IMR-90 (cell line): ENCODE results near the gene PCSK5. TPM values are rescaled to one million over a fixed set of nuclear protein-coding genes. Genes with fewer than 3 reads are reported as not detected.

ENCODE experiments used
- ATAC-seq: fragments of 200-7000 bp; cut with Tn5 transposase; 2 replicates; pipeline ENCODE4 v1.9.1; 2020; ENCODE audit warnings: low read depth, mild to moderate bottlenecking, moderate library complexity
- BruUV-seq: library from RNA; stranded (reverse); fragments of 400-500 nt; replicated peaks from 2 replicates; lab custom pipeline; 2021; lab: Mats Ljungman, UMichigan
- CTCF ChIA-PET: fragments of 300-600 bp; formaldehyde crosslinking; extraction: SDS; loops from one replicate; lab custom pipeline; 2021; ENCODE audit warnings: antibody characterized with exemption; lab: Yijun Ruan, JAX
- POLR2A ChIA-PET: fragments of 300-600 bp; sonication (Branson Sonifier 250); formaldehyde crosslinking; loops from one replicate; lab custom pipeline; 2022; ENCODE audit warnings: antibody characterized with exemption; ENCODE audit not compliant: unreplicated experiment; lab: Charles Lee
- DNase-seq: peaks from one replicate; pipeline ENCODE4 v3.0.0; 2013
- H2AFZ ChIP-seq: replicated peaks from 2 replicates; pipeline ENCODE3; 2013; ENCODE audit warnings: low read length, mild to moderate bottlenecking; ENCODE audit not compliant: poor library complexity
- H2AK5ac ChIP-seq: 2 replicates; pipeline ENCODE4 v1.6.1; 2013; ENCODE audit warnings: low read depth, low read length, inconsistent platforms
- H2AK9ac ChIP-seq: replicated peaks from 2 replicates; pipeline ENCODE3; 2013; ENCODE audit warnings: mild to moderate bottlenecking, low read depth, low read length, moderate library complexity; ENCODE audit not compliant: poor library complexity
- H2BK120ac ChIP-seq: 2 replicates; pipeline ENCODE4 v1.6.1; 2013; ENCODE audit warnings: low read depth, low read length, inconsistent platforms
- H2BK15ac ChIP-seq: 3 replicates; pipeline ENCODE4 v1.6.1; 2013; ENCODE audit warnings: low read depth, low read length, inconsistent platforms
- H2BK20ac ChIP-seq: 2 replicates; pipeline ENCODE4 v1.6.1; 2013; ENCODE audit warnings: low read depth, mild to moderate bottlenecking, inconsistent platforms, low read length, moderate library complexity
- H2BK5ac ChIP-seq: 2 replicates; pipeline ENCODE4 v1.6.1; 2013; ENCODE audit warnings: mild to moderate bottlenecking, low read depth, low read length, inconsistent platforms; ENCODE audit not compliant: poor library complexity, severe bottlenecking
- H3K14ac ChIP-seq: replicated peaks from 2 replicates; pipeline ENCODE4 v1.6.1; 2013; ENCODE audit warnings: low read depth, low read length, inconsistent platforms
- H3K18ac ChIP-seq: 2 replicates; pipeline ENCODE4 v1.6.1; 2013; ENCODE audit warnings: low read depth, low read length, control low read depth
- H3K23ac ChIP-seq: 2 replicates; pipeline ENCODE4 v1.6.1; 2013; ENCODE audit warnings: low read depth, low read length, inconsistent platforms
- H3K27ac ChIP-seq: 2 replicates; pipeline ENCODE4 v1.5.1; 2013; ENCODE audit warnings: mild to moderate bottlenecking, control low read depth, low read length; ENCODE audit not compliant: insufficient read depth
- H3K27me3 ChIP-seq: 2 replicates; pipeline ENCODE4 v1.6.1; 2013; ENCODE audit warnings: low read length; ENCODE audit not compliant: control insufficient read depth, insufficient read depth
- H3K36me3 ChIP-seq: 2 replicates; pipeline ENCODE4 v1.6.1; 2013; ENCODE audit warnings: low read length, mixed read lengths; ENCODE audit not compliant: control insufficient read depth, insufficient read depth
- H3K4ac ChIP-seq: 2 replicates; pipeline ENCODE4 v1.6.1; 2013; ENCODE audit warnings: low read depth, low read length, inconsistent platforms
- H3K4me1 ChIP-seq: 2 replicates; pipeline ENCODE4 v1.6.1; 2013; ENCODE audit warnings: low read length, mixed read lengths; ENCODE audit not compliant: control insufficient read depth, insufficient read depth
- H3K4me2 ChIP-seq: 2 replicates; pipeline ENCODE4 v1.6.1; 2013; ENCODE audit warnings: low read depth, mild to moderate bottlenecking, control low read depth, low read length, moderate library complexity
- H3K4me3 ChIP-seq: 2 replicates; pipeline ENCODE4 v1.5.1; 2013; ENCODE audit warnings: low read depth, mild to moderate bottlenecking, control low read depth, low read length, moderate library complexity; ENCODE audit not compliant: insufficient read depth
- H3K56ac ChIP-seq: 2 replicates; pipeline ENCODE4 v1.6.1; 2013; ENCODE audit warnings: low read length, inconsistent platforms; ENCODE audit not compliant: insufficient read depth; ENCODE audit errors: extremely low read depth
- H3K79me1 ChIP-seq, 2 experiments: 2 replicates each; pipeline ENCODE4 v1.6.1; 2013; ENCODE audit warnings: low read length in 2 of 2, inconsistent platforms in 1 of 2, low read depth in 1 of 2
- H3K9ac ChIP-seq: 2 replicates; pipeline ENCODE4 v1.6.1; 2013; ENCODE audit warnings: low read depth, low read length, control low read depth
- H3K9me1 ChIP-seq: 2 replicates; pipeline ENCODE4 v1.6.1; 2013; ENCODE audit warnings: low read length, inconsistent platforms; ENCODE audit not compliant: insufficient read depth
- H3K9me3 ChIP-seq: 2 replicates; pipeline ENCODE4 v1.6.1; 2013; ENCODE audit warnings: low read length; ENCODE audit not compliant: control insufficient read depth, insufficient read depth
- H4K20me1 ChIP-seq: 2 replicates; pipeline ENCODE4 v1.6.1; 2013; ENCODE audit warnings: low read length, inconsistent platforms; ENCODE audit not compliant: insufficient read depth
- H4K5ac ChIP-seq: 2 replicates; pipeline ENCODE4 v1.6.1; 2013; ENCODE audit warnings: mild to moderate bottlenecking, low read depth, low read length, control low read depth
- H4K8ac ChIP-seq, 2 experiments: 2 replicates each; pipeline ENCODE4 v1.6.1; 2013; ENCODE audit warnings: low read depth in 2 of 2, low read length in 2 of 2, control low read depth in 1 of 2, inconsistent platforms in 1 of 2
- H4K91ac ChIP-seq: 2 replicates; pipeline ENCODE4 v1.6.1; 2013; ENCODE audit warnings: low read depth, low read length, inconsistent platforms; ENCODE audit not compliant: insufficient read depth
- BHLHE40 ChIP-seq: fragments of 150-350 bp; IDR thresholded peaks from 2 replicates; pipeline ENCODE4 v1.6.1; 2016; ENCODE audit warnings: mild to moderate bottlenecking, low read depth, low read length
- CEBPB ChIP-seq: IDR thresholded peaks from 2 replicates; pipeline ENCODE4 v1.6.1; 2012; ENCODE audit warnings: low read depth, low read length, improper control_type of control experiment
- CHD1 ChIP-seq: IDR thresholded peaks from 2 replicates; pipeline ENCODE4 v1.6.1; 2012; ENCODE audit warnings: low read depth, low read length, improper control_type of control experiment
- CTCF ChIP-seq: conservative IDR thresholded peaks from 2 replicates; pipeline ENCODE4 v1.5.1; 2012; ENCODE audit warnings: mild to moderate bottlenecking, low read depth, low read length, improper control_type of control experiment
- ELK1 ChIP-seq: fragments of 150-350 bp; IDR thresholded peaks from 2 replicates; pipeline ENCODE4 v1.6.1; 2016; ENCODE audit warnings: low read depth, mild to moderate bottlenecking, low read length, moderate library complexity, borderline replicate concordance
- FOS ChIP-seq: fragments of 150-350 bp; IDR thresholded peaks from 2 replicates; pipeline ENCODE4 v1.6.1; 2016; ENCODE audit warnings: low read depth, low read length
- MAFK ChIP-seq: IDR thresholded peaks from 2 replicates; pipeline ENCODE4 v1.6.1; 2012; ENCODE audit warnings: low read depth, low read length, improper control_type of control experiment
- MAZ ChIP-seq: IDR thresholded peaks from 2 replicates; pipeline ENCODE4 v1.6.1; 2012; ENCODE audit warnings: low read depth, mild to moderate bottlenecking, low read length, improper control_type of control experiment, moderate library complexity, borderline replicate concordance
- MXI1 ChIP-seq: IDR thresholded peaks from 2 replicates; pipeline ENCODE4 v1.6.1; 2012; ENCODE audit warnings: low read depth, mild to moderate bottlenecking, low read length, moderate library complexity, borderline replicate concordance
- NFE2L2 ChIP-seq: fragments of 150-350 bp; IDR thresholded peaks from 2 replicates; pipeline ENCODE4 v1.6.1; 2016; ENCODE audit warnings: low read depth, mild to moderate bottlenecking, low read length
- POLR2A ChIP-seq: IDR thresholded peaks from 2 replicates; pipeline ENCODE4 v1.6.1; 2012; ENCODE audit warnings: mild to moderate bottlenecking, low read depth, low read length
- RAD21 ChIP-seq: IDR thresholded peaks from 2 replicates; pipeline ENCODE4 v1.6.1; 2012; ENCODE audit warnings: low read length, improper control_type of control experiment
- RCOR1 ChIP-seq: IDR thresholded peaks from 2 replicates; pipeline ENCODE4 v1.6.1; 2012; ENCODE audit warnings: mild to moderate bottlenecking, low read length, improper control_type of control experiment; ENCODE audit not compliant: insufficient replicate concordance
- RFX5 ChIP-seq: IDR thresholded peaks from 2 replicates; pipeline ENCODE4 v1.8.0; 2012; ENCODE audit warnings: low read depth, mild to moderate bottlenecking, low read length, moderate library complexity
- SMC3 ChIP-seq: fragments of 150-350 bp; IDR thresholded peaks from 2 replicates; pipeline ENCODE4 v1.6.1; 2016; ENCODE audit warnings: low read depth, mild to moderate bottlenecking, antibody characterized with exemption, low read length, moderate library complexity
- USF2 ChIP-seq: fragments of 150-350 bp; IDR thresholded peaks from 2 replicates; pipeline ENCODE4 v1.6.1; 2017; ENCODE audit warnings: mild to moderate bottlenecking, antibody characterized with exemption, low read length, low read depth
- WGBS, 2 experiments: methylation state at CpG; one replicate each; pipeline versions ENCODE4 v1.1.5 to v1.1.7; 2013; ENCODE audit warnings: missing lambda C conversion rate in 2 of 2; ENCODE audit not compliant: insufficient read length in 1 of 2; ENCODE audit errors: extremely low coverage in 2 of 2; 5-methylcytosine and 5-hydroxymethylcytosine counted together
- dilution Hi-C: fragments of 300-500 bp; cut with HindIII; formaldehyde crosslinking; loops from one replicate; pipeline ENCODE4 v1.14.3; 2018; ENCODE audit warnings: low sequenced_read_pairs; ENCODE audit not compliant: unreplicated experiment
- in situ Hi-C: fragments of 300-500 bp; cut with MboI; formaldehyde crosslinking; loops from 3 replicates; pipeline ENCODE4 v1.14.3; 2019; ENCODE audit warnings: low sequenced_read_pairs, inconsistent platforms, mixed read lengths
- intact Hi-C: fragments of 100-400 bp; cut with micrococcal nuclease; formaldehyde crosslinking; loops from 2 replicates; pipeline ENCODE4 v1.10.0; 2022
- polyA plus RNA-seq, 3 experiments: library from polyadenylated mRNA; depleted of rRNA; stranded (reverse); fragments of >200 nt; gene quantifications; 2 replicates each; pipeline ENCODE4 v1.2.3, GENCODE V29; 2012; ENCODE audit warnings: low replicate concordance in 1 of 3
- total RNA-seq: library from RNA; depleted of rRNA; stranded (reverse); fragments of >200 nt; gene quantifications from 2 replicates; pipeline ENCODE4 v1.2.3, GENCODE V29; 2012

Gene PCSK5
- total and polyA plus RNA-seq, 2 of the 4 experiments (the other 2 are of a cell fraction) = 1.5 to 3.0 TPM

GRCh38 chr9:75965231-75965630 is 74.8 kb downstream of the PCSK5 start:
- Histone ChIP-seq H3K9ac (no peak overlapping the region), H2BK20ac (no peak overlapping the region), H2AK5ac (no peak overlapping the region), H3K4me2 (no peak overlapping the region), H3K4me3 (no peak overlapping the region), H4K91ac (no peak overlapping the region), H3K56ac (no peak overlapping the region), H3K9me3 (no peaks in the 10 kb centered on the region), H2AFZ (no peak overlapping the region), H3K27ac (no peak overlapping the region), H2BK5ac (no peak overlapping the region), H2AK9ac (no peak overlapping the region), H4K8ac (no peak overlapping the region), H3K9me1 (peaks cover 2% of the 10 kb centered on the region; the same call in 1 of the 2 replicates), H3K27me3 (no peaks in the 10 kb centered on the region), H4K5ac (no peak overlapping the region), H2BK120ac (no peak overlapping the region), H2BK15ac (no peak overlapping the region), H4K20me1 (no peaks in the 10 kb centered on the region; the same call in 1 of the 2 replicates), H3K14ac (no peak overlapping the region), H3K4ac (no peak overlapping the region), H3K18ac (no peak overlapping the region), H3K36me3 (no peaks in the 10 kb centered on the region), H3K4me1 (peaks cover 4% of the 10 kb centered on the region), H3K23ac (no peak overlapping the region), H3K79me1 (no peaks in the 10 kb centered on the region)
- no TSS peak for BruUV-seq
- ATAC-seq = no peak
- CTCF ChIA-PET = no interaction called here
- no peak for DNase-seq
- intact Hi-C loops (no loop called here), dilution Hi-C loops (no loop called here), in situ Hi-C loops (no loop called here)
- no peak for TF ChIP-seq USF2
- no peak for TF ChIP-seq ELK1
- TF ChIP-seq BHLHE40 = no peak
- no peak for TF ChIP-seq MXI1
- no peak for TF ChIP-seq CTCF
- TF ChIP-seq POLR2A = no peak
- TF ChIP-seq MAZ = no peak
- TF ChIP-seq SMC3 = no peak
- TF ChIP-seq FOS = no peak
- TF ChIP-seq CHD1 = no peak
- TF ChIP-seq MAFK = no peak
- TF ChIP-seq CEBPB = no peak
- no peak for TF ChIP-seq RAD21
- TF ChIP-seq RCOR1 = no peak
- TF ChIP-seq NFE2L2 = no peak
- TF ChIP-seq RFX5 = no peak
- WGBS, 2 experiments = no CpG with 5 or more reads among the region's 4 CpGs
- POLR2A ChIA-PET = no interaction called here
